GM12801 (cell line): ENCODE results near the gene DCAKD.

ENCODE experiments used
- TF ChIP-seq, protein P1 (sequence below): IDR thresholded peaks from one replicate; pipeline ENCODE4 v1.5.1; 2011; ENCODE audit warnings: control low read depth; ENCODE audit not compliant: insufficient read length; ENCODE audit errors: extremely low read depth

The DCAKD gene

DNA sequence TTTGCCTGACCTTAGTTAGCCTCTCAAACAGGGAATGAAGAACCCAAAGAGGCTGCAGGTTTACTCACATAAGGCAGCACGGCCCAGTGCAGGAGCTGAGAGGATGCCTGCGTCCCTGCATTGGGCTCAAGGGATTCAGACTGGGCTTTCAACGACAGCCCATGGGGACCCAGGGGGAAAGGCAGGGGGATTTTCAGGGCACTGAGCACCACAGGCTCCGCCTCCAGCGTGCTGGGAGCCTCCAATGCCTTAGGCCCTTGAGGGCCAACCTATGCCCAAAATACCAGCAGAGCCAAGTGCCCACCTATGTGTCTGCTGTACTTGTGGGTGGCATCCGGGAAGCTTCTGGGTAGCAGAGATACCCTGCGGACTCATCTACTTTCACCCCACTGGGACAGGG is 22.3 kb downstream of the DCAKD start:
- TF ChIP-seq, protein P1, sequence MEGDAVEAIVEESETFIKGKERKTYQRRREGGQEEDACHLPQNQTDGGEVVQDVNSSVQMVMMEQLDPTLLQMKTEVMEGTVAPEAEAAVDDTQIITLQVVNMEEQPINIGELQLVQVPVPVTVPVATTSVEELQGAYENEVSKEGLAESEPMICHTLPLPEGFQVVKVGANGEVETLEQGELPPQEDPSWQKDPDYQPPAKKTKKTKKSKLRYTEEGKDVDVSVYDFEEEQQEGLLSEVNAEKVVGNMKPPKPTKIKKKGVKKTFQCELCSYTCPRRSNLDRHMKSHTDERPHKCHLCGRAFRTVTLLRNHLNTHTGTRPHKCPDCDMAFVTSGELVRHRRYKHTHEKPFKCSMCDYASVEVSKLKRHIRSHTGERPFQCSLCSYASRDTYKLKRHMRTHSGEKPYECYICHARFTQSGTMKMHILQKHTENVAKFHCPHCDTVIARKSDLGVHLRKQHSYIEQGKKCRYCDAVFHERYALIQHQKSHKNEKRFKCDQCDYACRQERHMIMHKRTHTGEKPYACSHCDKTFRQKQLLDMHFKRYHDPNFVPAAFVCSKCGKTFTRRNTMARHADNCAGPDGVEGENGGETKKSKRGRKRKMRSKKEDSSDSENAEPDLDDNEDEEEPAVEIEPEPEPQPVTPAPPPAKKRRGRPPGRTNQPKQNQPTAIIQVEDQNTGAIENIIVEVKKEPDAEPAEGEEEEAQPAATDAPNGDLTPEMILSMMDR: no peak

DNA sequence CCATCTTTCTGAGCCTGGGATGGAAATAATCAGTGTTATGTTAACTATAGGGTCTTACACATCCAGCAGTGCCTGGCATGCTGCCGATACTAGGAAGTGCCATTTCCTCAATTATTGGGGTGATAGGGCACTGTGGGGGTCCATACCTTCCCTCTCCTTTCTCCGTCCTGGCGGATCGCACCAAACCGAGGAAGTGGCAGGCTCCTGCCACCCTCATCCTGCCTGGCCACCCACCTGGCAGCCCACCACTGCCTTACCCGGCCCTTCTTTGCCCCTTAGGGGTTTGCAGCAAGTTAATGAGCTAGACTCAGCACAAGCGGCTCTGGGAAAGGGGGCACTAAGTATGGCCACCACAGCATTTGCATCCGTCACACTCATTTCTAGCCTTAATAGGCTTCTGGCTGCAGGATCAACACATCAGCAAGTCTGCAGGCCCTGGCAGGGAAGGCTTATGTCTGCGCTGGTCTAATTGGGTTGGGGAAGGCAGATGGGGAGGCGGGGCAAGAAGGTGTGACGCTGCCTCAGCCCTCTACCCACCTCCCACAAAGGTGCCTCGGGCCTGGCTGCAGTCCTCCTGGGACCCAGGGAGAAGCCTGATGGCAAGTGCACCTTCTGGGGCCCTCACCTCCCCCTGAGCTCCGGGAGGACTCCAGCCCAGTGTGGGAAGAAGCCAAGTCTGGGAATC is 28.6 kb downstream of the DCAKD start:
- TF ChIP-seq, protein P1: no peak

DNA sequence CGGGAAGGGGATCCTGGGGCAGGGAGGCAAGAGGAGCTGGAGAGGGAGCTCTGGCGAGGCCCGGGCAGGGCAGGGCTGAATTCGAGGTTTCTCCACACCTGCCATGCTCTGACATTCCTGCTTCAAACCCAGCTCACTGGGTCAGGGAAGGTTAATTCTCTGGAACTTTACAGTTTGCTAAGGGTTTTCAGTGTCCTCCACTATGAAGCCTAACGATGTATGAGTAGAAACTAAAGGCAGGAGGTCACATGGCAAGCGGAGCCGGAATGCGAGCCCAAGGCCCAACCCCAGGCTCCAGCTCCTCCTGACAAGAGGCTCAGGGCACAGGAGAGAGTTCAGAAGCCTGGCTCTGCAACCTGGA is 29.2 kb downstream of the DCAKD start:
- TF ChIP-seq, protein P1: no peak

DNA sequence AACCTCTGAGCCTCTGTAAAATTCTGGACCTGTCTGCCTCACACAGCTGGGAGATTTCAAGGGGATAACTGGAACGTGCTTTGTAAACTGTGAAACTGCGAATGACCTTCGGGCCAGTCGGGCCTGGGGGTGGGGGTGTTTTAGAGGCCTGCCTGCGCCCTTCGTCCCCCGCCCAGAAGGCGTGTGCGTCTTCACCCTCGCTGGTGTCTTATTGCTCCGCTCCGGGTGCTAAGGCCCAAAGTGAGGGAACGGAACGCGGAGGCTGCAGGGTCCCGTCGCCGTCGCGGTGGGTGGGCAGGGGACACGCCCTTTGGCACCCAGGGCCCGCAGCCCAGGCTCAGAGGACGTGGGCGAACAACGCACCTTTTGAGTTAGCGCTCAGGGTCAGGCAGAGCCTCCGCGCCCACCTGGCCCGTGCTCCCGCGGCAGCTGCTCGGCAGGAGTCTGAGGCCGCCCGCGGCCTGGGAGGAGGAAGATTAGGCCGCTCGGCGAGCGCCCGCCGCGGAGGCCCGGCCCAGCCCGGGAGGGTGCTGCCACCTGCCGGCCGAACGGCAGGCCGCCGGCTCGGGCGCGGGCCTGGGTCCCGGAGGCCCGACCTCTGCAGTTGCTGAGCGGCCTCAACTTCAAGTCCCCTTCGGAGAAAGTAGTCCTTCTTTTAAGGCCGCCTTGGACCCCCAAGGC is 29.7 kb downstream of the DCAKD start:
- TF ChIP-seq, protein P1: no peak

DNA sequence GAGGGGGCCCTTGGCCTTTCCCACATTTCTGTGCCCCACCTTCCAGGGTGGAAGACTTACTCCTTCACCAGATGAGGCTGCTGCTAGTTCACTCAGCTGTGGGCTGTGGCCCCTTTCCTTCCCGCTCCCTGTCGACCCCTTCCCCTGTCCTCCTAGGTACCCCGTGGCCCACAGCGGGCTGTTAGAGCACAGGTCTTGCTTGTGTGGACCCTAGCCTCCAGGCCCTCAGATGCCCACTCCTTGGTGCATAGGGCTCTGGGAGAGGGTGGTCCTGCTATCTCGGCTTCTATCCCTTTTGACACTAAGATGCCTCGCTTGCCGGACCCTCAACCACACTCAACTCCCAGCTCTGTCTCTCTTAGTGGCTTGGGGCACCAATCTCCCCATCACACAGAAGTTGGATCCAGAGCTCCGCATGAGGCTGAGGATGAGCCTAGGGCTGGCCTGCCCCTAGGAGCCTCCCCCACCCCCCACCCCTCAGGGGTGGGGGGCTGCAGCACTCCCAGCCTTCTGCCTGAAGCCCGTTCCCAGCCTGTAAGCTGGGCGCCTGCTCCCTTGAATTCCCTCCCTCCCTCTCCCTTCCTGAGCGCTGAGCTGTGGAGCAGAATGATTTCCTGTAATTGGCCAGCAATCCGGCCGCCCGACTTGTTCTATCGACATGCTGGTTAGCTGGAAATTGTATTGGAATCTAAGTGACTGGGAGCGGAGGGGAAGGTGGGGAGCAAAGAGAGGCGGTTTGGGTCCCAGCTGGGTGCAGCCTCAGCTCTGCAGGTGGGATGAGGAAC is 30.9 kb downstream of the DCAKD start:
- TF ChIP-seq, protein P1: no peak

DNA sequence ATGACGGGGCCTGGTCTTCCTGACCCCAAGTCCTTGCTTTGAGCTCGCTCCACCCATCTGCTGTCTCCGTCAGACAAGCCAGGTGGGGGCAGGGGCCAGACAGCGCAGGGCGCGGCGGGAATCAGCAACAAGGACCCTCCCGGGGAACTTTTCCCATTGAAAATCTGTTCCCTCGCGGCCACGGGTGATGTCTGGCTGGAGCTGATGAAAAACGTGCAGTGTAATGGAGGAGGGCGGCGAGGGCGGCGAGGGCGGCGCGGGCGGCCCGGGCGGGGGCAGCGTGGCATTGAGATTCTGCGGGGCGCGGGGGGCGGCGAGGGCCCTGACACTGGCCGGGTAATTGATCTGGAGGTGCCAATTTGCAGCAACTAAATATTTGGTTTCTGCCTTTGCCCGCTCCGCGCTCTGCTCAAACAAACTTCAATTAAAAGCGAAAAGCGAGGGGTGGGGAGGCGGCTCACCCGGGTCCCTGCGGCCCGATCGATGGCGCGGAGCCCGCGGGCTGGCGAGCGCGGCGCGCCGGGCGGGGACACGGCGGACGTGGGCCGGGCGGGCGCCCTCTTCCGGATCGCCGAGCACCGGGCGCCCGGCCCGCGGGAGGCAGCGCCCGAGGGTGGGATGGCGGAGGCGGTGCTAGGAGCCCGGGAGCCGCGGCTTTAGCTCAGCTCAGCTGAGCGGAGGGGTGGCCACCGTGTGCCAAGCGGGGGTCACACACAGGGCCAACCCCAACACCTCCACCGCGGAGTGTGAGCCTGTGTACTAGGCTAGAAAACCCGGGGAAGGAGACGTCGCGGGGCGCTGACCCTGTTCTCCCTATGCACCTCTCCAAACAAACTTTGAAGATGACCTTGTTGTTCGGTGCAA is 32.4 kb downstream of the DCAKD start:
- TF ChIP-seq, protein P1: no peak

DNA sequence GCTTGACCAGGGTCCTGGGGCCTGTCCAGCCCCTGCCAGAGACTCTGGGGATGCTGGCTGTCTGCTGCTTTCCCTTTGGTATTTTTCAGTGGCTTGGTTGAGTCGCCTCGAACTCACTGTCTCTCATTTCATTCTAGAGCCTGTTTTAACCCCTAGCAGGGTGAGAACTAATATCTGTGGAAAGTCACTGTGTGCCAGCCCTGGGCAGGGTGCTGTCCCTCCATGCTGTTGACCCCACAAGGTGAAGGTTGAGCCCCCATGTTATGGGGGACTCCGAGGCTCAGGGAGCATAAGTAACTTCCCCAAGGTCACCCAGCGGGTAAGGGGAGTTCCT is 33.0 kb downstream of the DCAKD start:
- TF ChIP-seq, protein P1: no peak
